Measurements from ENCODE around the gene VMAC.

Gene VMAC

GRCh38 chr19:5917431-5918107 lies 12.9 kb downstream of the VMAC start:
- TF ChIP-seq, protein P1, sequence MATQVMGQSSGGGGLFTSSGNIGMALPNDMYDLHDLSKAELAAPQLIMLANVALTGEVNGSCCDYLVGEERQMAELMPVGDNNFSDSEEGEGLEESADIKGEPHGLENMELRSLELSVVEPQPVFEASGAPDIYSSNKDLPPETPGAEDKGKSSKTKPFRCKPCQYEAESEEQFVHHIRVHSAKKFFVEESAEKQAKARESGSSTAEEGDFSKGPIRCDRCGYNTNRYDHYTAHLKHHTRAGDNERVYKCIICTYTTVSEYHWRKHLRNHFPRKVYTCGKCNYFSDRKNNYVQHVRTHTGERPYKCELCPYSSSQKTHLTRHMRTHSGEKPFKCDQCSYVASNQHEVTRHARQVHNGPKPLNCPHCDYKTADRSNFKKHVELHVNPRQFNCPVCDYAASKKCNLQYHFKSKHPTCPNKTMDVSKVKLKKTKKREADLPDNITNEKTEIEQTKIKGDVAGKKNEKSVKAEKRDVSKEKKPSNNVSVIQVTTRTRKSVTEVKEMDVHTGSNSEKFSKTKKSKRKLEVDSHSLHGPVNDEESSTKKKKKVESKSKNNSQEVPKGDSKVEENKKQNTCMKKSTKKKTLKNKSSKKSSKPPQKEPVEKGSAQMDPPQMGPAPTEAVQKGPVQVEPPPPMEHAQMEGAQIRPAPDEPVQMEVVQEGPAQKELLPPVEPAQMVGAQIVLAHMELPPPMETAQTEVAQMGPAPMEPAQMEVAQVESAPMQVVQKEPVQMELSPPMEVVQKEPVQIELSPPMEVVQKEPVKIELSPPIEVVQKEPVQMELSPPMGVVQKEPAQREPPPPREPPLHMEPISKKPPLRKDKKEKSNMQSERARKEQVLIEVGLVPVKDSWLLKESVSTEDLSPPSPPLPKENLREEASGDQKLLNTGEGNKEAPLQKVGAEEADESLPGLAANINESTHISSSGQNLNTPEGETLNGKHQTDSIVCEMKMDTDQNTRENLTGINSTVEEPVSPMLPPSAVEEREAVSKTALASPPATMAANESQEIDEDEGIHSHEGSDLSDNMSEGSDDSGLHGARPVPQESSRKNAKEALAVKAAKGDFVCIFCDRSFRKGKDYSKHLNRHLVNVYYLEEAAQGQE (IDR thresholded peaks at IDR 0.05; ENCODE audit: insufficient read depth in 1 of 2, low read depth in 2 of 2, low read length in 2 of 2), result no peak
- no peak for TF ChIP-seq SIN3A (IDR thresholded peaks at IDR 0.05; ENCODE audit: borderline replicate concordance, insufficient read depth, low read length)
- TF ChIP-seq FOXP2 (optimal IDR thresholded peaks at IDR 0.05; ENCODE audit: borderline replicate concordance, extremely low read depth, extremely low read length, insufficient read depth), result no peak
- no peak for TF ChIP-seq POLR2AphosphoS5 (IDR thresholded peaks at IDR 0.05; ENCODE audit: low read depth, low read length)
- no peak for TF ChIP-seq TAF1 (IDR thresholded peaks at IDR 0.05; ENCODE audit: borderline replicate concordance, insufficient read depth, low read length)

DNA sequence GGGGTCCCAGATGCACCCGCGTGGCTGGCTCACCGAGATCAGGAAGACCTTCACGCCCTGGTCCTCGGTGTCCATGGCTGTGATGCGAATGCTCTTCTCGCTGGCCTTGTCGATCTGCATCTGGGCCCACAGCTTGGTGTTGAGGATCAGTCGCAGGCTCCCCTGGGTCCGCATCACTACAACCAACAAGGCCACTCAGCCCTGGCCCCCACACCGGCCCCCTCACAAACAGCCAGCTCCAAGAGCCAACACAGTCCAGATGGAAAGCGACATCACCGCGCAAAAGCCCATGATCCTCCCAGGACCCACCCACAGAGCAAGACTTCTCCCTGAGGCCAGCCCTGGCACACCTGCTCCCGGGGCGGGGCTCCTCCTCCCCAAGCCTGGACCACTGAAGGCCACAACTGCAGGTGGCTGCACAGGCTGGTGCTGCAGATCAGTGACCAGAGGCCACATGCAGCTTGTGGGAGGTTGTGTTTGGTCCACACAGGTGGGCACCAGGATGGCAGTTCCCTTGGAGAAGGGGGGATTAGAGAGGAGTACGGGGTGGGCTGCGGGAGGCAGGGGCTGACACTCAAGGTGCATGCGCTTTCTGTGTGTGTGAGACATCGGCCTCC lies 13.9 kb downstream of the VMAC start:
- TF ChIP-seq TAF1 (IDR thresholded peaks at IDR 0.05; ENCODE audit: borderline replicate concordance, insufficient read depth, low read length), result no peak
- TF ChIP-seq, protein P1 (IDR thresholded peaks at IDR 0.05; ENCODE audit: insufficient read depth in 1 of 2, low read depth in 2 of 2, low read length in 2 of 2), result no peak
- no peak for TF ChIP-seq POLR2AphosphoS5 (IDR thresholded peaks at IDR 0.05; ENCODE audit: low read depth, low read length)
- no peak for TF ChIP-seq FOXP2 (optimal IDR thresholded peaks at IDR 0.05; ENCODE audit: borderline replicate concordance, extremely low read depth, extremely low read length, insufficient read depth)
- TF ChIP-seq SIN3A (IDR thresholded peaks at IDR 0.05; ENCODE audit: borderline replicate concordance, insufficient read depth, low read length), result no peak

- TF ChIP-seq SIN3A (IDR thresholded peaks at IDR 0.05; ENCODE audit: borderline replicate concordance, insufficient read depth, low read length), result no peak
- TF ChIP-seq TAF1 (IDR thresholded peaks at IDR 0.05; ENCODE audit: borderline replicate concordance, insufficient read depth, low read length), result no peak
- no peak for TF ChIP-seq FOXP2 (optimal IDR thresholded peaks at IDR 0.05; ENCODE audit: borderline replicate concordance, extremely low read depth, extremely low read length, insufficient read depth)
- TF ChIP-seq, protein P1 (IDR thresholded peaks at IDR 0.05; ENCODE audit: insufficient read depth in 1 of 2, low read depth in 2 of 2, low read length in 2 of 2), result no peak
- no peak for TF ChIP-seq POLR2AphosphoS5 (IDR thresholded peaks at IDR 0.05; ENCODE audit: low read depth, low read length)
Measured at GRCh38 chr19:5921516-5922160, 17.0 kb downstream of the VMAC start.

GRCh38 chr19:5922161-5922545 lies 17.5 kb downstream of the VMAC start:
- TF ChIP-seq FOXP2 (optimal IDR thresholded peaks at IDR 0.05; ENCODE audit: borderline replicate concordance, extremely low read depth, extremely low read length, insufficient read depth) (no peak), TAF1 (IDR thresholded peaks at IDR 0.05; ENCODE audit: borderline replicate concordance, insufficient read depth, low read length) (no peak), SIN3A (IDR thresholded peaks at IDR 0.05; ENCODE audit: borderline replicate concordance, insufficient read depth, low read length) (no peak), POLR2AphosphoS5 (IDR thresholded peaks at IDR 0.05; ENCODE audit: low read depth, low read length) (no peak)
- TF ChIP-seq, protein P1 (IDR thresholded peaks at IDR 0.05; ENCODE audit: insufficient read depth in 1 of 2, low read depth in 2 of 2, low read length in 2 of 2), result no peak

Measured in PFSK-1 (cell line).